GM19023 (cell line): ENCODE data around the gene ZNRD2.

Experiments used
- ATAC-seq: cut with Tn5 transposase; IDR thresholded peaks from one replicate; pipeline ENCODE4 v1.9.1; 2021; ENCODE audit warnings: mild to moderate bottlenecking, moderate library complexity; ENCODE audit not compliant: unreplicated experiment

The ZNRD2 gene

DNA sequence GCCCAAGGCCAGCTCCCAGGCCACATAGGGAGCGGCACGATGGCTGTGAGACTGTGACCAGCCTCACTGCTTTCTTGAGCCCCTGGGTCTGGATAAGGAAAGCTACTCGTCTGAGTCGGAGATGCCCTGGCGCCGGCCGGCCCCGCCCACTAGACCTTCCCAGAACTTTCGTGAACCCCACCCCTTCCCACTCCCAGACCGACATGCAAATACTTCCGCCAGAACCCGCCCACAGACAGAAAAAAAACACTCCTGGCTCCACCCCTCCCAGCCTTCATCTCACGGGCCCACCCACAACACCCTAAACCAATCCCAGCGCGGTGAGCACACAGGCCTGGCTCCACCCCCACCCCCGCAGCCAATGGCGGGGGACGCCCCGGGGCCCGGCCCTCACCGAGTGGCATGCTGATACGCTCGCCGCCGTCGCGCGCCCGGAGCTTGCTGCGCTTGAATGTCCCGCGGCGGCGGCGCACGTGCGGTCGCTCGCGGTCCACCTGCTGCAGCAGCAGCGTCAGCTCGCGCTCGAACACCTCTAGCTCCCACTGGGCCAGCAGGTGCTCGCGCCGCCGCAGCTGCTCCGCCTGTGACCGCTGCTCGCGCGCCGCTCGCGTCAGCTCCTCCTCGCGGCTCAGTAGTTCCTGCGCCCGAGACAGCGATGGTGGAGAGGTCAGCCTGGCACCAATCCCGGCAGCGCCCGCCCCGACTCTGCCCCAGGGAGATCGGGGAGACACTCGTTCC lies 36.8 kb downstream of the ZNRD2 start:
- ATAC-seq: no peak

DNA sequence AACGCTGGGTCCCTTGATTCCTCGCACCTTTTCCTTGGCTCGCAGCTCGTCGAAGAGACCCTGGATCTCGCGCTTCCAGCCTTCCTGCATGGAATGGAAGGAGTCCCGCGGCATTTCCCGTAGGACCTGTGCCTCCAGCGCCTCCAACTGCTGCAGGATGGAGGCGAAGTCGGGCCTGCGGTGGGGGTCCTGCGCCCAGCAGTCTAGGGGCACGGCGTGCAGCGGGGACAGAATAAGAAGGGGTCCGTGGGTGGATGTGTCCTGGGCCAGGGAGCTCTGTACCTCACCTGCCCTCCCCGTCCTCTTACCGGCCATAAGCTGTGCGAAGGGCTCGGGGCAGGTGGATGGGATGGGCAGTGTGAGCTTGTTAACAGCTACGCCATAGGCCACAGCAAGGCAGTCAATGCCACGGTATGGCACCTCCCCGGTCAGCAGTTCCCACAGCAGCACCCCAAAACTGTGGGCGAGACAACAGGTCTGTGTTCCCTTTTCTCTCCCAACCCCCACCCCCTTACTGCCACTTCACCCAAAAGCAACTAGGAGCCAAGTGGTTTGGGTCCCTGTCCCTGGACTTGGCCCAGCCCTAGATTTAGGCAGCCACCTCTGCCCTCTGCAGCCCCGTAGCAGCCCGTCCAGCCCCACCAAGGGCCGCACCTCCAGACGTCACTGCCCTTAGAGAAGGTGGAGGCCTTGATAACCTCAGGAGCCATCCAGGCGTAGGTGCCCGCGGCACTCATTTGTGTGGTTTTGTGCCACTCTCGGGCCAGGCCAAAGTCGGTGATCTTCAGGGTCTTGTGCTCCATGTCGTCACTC lies 37.5 kb downstream of the ZNRD2 start:
- no peak for ATAC-seq

DNA sequence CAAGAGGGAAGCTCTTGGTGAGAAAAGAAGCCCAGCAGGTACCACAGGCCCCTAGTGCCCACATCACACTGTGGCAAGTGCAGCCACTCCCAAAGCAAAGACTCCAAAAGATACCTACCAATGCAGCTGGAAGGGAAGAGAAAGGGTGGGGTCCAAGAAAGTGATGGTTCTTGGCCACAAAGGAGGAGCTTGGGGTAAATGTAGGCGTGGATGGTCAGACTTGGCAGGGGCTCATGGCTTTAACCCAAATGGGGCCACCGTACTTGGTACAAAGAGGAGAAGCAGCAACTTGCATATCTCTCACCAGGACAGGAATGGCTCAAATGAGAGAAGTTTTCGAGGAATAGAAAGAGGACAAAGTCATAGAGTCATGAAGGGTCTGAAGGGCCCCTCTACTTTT lies 39.0 kb downstream of the ZNRD2 start:
- ATAC-seq: no peak

DNA sequence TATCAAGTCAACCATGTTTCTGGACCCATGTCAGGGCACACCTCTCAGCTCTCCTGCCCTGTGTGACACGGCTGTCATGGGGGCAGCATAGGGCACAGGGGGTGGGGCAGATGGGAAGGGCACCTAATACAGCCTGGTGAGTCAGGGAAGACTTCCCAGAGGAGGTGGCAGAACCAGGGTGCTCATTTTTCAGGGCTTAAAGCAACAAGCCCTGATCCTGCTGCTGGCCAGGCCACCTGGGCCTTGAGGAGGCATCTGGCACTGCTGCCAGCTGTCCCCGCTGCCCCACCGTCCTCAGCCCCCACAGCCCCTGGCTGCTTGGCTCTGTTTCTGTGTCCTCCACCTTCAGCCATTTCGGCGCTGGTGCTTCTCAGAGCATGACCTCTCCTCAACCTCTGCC lies 39.4 kb downstream of the ZNRD2 start:
- no peak for ATAC-seq

DNA sequence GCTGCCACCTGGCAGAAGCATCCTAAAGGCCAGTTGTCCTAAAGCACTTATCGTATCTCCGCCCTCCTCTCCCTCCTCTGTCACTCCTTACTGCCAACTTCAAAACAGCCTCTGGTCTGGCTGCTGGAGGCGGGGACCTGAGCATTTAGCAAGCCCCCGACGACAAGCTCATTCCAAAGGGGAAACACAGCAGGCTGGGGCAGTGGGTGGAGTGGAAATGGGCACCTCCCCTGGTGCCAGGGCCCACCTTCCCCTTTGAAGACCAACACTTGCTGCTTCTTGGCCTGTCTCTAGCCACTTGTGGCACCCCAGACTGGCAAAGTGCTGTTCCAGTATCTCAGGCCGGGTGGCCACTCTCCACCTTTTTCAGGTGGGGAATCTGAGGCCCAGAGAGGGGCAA lies 40.1 kb downstream of the ZNRD2 start:
- no peak for ATAC-seq

DNA sequence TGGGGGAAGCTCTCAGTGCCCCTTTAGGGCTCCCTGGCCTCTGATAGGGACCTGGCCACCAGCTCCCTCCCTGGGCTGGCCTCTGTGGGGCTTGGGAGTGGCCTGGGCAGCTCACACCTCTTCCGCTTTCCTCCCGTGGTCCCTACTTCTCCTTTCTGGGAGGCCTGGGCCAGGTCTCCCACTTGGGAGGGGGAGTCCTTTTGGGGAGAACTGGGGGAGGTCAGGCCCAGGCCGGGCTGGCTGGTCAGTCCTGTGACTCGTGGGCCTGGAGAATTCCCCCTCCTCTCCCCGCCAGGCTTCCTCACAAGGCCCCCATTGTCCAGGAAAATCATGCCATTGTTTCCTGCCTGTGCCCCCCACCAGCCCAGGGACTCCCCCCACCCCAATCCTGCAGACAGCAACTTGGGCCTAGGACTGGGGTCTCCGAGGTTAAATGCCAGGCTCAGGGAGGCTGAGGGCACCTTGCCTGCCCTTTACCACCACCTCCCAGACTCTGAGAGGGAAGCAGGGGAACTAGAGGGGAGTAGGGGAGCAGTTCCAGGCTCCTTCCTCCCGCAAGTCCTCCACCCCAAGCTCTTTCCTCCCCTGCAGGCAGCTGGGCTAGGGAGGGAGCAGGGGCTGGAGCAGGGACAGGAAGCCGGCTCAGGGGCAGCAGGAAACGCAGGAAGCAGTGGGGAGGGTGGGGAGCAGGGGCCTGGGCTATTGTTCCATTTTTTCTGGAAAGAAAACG lies 40.9 kb downstream of the ZNRD2 start:
- no peak for ATAC-seq

DNA sequence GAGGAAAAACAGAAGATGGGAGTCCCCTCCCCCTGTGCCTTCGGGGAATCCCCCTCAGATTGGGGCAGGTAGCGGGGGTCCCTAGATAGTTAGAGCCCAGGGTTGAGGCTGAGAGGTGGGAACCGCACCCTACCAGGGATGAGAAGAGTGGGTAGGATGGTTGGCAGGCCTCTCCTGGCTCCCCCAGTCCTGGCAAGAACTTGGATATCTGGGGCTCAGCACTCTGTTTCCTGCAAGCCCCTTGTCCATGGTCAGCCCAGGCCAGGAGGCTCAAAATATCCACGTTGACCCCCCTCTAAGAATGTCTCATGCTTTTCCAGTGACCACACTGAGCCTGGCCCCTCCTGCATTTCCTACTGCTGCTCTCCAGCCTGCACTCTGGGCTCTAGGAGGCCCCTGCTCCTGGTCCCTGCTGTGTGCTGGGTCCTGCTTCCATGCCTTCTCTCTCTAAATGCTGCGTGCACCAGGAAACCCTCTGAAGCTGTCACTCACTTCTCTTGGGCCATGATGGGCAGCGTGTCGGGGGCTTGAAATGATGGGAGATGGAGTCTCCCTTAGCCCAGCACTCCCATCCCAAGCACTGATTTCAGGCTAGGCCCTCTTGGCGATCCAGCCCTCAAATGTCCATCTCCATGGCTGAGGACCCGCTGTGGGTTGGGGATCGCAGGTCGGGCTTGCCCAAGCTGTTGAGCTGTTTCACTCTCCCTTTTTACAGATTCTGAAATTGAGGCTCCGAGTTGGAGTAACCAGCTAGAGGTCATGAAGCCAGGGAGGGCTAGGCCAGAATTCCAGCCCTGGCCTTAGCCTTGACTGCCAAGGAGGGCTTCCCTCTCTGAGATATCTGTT lies 41.7 kb downstream of the ZNRD2 start:
- ATAC-seq: no peak

DNA sequence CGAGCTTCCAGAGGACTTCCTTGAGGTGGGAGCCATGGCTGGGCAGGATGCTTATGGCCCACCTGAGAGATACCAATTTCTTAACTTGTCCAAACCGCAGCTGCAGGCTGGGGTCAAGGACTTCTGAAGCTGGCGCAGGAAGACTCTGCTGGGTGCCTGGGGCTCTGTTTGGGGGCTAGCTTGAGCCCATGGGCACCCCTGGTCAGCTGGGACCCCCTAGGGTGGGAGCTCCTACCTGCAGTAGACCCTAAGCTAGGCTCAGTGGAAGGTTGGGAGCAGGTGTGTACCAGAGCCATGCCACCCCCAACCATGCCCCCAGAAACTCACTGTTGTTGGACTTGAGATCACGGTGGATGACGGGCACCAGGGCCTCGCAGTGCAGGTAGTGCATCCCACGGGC lies 42.4 kb downstream of the ZNRD2 start:
- no peak for ATAC-seq

DNA sequence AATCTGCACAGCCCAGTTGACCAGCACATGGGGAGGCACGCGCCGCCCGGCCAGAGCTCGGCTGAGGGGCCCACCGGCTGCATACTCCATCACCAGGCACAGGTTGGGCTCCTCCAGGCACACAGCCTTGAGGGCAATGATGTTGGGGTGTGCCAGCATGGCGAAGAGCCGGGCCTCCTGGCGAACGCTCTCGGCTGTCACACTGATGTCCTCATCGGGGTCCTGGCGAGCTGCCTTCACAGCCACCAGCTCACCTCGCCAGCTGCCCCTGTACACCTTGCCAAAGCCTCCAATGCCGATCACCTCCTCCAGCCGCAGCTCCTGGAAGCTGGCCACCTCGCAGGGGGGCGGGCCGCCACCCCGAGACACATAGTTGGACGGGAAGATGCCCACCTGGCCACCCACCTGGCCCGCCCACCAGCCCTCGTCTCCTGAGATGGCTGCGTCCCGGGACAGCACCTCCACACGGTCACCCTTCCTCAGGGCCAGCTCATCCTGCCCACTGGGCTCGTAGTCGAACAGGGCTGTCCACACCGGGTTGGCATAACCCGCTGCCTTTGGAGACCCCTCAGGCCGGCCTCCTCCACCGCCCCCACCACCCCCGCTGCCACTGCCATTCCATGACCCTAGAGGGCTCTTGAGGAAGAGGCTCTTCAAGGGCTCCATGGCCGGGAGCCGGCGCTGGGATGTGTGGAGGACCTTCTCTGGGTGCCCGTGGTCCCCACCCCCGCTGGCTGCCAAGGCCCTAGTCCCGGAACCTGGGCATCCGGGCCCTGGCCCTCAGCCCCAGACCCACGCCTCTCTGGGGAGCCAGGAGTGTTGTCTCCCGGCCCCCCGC lies 43.0 kb downstream of the ZNRD2 start:
- no peak for ATAC-seq

DNA sequence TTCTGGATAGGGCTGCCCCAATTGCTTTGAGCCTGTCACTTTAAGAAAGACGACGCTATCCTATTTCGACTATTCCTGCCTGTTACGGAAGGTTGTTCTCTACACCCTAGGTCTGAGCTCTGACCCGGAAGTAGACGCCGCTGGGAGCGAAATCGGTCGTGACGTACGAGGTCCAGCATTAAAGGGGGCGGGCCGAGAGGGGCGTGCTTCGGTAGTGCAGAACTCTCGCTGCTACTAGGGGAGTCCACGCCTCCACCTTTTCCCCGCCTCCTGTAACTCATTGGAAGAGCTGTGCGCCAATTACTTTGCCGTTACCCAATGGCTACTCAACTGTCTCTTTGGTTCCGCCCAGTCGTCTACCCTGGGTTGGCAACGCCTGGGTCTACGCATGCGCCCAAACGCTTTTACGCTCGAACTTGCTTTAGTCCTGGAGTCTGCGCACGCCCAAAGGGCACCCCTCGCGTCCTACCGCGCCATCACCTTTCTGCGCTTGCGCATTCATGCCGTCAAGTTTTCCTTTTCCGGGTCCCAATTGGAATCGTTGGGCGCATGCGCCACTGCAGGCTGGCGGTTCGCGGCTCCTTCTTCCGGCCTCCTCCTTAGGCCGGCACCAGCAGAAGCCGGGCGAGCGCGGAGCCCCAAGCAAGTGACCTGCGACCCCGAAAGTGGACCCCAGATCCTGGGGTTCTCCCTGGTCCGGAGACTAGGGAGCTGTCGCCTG lies 45.1 kb downstream of the ZNRD2 start, which contains the start of gene PCNX3:
PCNX3 (plus strand) TSS at position 548 of the 721 bp plus-strand sequence. CDS start 536 bp downstream, outside the sequence.
- ATAC-seq: peak; percentile 76

DNA sequence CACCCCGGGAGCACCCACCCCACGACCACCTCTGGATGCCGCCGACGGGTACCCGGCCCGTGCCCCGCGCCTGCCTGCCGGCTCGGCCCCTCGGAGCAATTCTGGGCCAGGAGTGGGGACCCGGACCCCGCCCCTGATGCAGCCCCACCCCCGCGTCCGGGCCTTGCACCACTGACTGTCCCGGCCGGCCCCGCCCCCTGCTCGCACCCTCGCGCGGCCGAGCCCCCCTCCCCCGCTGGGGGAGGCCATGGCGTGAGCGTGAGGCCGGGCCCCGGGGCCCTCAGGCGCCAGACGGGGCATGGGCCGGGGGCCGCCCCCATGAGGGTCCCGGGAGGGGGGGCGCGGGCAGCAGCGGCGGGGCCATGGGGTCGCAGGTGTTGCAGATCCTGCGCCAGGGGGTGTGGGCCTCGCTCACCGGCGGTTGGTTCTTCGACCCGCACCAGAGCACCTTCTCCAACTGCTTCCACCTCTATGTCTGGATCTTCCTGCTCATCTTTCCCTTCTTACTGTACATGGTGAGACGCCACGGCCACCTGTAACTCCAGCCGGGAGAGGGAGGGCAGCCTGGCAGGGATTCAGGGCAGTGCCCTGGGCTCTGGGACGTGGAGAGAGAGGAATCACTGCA lies 45.8 kb downstream of the ZNRD2 start:
- peak; percentile 3 for ATAC-seq

DNA sequence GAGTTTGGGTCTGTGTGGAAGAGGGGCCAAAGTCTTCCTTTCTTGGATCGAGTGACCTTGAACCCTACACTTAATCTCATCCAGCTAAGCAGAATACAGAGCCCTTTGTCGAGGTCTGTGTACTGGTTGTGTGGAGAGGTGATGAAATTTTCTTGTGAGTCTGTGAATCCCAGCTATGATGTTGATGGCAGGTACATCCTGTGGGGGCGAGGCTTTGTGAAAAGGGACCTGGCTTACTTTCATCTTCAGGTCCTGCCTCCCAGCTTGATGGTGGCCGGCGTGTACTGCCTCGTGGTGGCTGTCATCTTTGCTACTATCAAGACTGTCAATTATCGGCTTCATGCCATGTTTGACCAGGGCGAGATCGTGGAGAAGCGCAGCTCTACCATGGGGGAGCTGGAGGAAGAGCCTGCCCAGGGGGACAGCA lies 46.3 kb downstream of the ZNRD2 start:
- no peak for ATAC-seq

DNA sequence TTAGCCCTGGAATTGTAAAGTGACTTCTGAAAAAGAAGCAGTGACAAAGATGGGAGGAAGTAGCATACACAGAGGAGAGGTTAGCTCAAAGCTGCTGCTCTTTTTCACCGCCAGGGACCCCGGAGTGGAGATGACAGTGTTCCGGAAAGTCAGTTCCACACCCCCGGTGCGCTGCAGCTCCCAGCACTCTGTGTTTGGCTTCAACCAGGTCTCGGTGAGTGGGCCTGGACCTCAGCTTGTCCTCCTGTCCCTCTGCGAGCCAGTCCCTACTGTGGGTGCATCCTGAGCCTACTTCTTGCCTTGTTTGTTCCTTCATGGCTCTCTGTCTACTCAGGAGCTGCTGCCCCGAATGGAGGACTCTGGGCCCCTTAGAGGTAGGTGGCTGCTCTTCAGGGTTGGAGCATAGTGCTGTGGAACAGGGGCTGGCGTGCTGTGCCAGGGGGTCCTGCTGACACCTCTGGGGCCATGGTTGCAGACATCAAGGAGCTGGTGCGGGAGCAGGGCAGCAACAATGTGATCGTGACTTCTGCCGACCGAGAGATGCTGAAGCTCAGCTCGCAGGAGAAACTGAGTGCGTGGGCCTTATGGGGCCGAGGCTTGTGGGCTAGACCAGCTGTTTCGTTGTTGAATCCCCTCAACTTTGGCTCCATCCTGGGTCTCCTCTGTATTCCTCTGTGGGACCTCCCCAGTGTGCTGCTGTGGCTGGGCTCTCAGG lies 47.0 kb downstream of the ZNRD2 start:
- no peak for ATAC-seq

DNA sequence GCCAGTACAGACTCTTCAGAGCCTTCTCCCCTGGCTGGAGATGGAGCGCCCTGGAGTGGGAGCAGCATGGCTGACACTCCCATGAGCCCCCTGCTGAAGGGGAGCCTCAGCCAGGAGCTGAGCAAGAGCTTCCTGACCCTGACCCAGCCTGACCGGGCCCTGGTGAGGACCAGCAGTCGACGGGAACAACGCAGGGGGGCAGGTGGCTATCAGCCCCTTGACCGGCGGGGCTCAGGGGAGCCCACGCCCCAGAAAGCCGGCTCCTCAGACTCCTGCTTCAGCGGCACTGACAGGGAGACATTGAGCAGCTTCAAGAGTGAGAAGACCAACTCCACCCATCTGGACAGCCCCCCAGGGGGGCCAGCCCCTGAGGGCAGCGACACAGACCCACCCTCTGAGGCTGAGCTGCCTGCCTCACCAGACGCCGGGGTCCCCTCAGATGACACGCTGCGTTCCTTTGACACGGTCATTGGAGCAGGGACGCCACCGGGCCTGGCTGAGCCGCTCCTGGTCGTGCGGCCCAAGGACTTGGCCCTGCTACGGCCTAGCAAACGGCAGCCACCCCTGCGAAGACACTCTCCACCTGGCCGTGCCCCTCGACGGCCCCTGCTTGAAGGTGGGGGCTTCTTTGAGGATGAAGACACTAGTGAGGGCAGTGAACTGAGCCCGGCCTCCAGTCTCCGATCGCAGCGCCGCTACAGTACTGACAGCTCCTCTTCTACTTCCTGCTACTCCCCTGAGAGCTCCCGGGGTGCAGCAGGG lies 47.9 kb downstream of the ZNRD2 start:
- ATAC-seq: no peak

DNA sequence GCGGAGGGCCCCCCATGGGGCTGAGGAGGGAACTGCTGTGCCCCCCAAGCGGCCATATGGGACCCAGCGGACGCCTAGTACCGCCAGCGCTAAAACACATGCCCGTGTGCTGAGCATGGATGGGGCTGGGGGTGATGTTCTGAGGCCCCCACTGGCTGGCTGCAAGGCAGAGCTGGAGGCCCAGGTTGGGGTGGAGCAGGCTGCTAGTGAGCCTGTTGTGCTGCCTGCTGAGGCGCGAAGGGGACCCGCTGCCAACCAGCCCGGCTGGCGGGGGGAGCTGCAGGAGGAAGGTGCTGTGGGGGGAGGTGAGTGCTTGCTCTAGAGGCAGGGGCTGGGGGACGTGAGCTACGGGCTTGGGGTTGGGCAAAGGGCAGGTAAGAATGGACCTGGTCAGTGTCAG lies 48.5 kb downstream of the ZNRD2 start:
- no peak for ATAC-seq

DNA sequence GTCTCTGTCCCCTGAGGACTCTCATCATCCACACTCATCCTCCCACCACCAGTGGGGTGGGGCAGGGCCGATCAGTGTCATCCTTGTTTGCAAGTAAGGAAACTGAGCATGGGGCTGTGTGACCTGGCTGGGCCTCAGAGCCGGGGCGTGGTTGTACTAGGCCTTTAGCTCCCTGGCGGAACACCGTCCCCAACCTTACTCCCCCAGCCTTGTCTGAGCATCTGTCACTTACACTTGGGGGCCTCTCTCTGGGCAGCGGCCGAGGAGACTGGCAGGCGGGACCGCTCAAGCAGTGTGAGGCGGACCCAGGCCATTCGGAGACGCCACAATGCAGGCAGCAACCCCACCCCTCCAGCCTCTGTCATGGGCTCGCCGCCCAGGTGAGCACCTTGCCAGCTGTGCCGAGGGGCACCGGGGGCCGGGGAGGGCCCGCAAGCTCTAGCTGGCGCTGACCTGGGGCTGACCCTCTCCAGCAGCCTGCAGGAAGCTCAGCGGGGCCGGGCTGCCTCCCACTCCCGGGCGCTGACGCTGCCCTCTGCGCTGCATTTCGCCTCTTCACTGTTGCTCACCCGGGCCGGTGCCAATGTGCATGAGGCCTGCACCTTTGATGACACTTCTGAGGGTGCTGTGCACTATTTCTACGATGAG lies 49.1 kb downstream of the ZNRD2 start:
- no peak for ATAC-seq

DNA sequence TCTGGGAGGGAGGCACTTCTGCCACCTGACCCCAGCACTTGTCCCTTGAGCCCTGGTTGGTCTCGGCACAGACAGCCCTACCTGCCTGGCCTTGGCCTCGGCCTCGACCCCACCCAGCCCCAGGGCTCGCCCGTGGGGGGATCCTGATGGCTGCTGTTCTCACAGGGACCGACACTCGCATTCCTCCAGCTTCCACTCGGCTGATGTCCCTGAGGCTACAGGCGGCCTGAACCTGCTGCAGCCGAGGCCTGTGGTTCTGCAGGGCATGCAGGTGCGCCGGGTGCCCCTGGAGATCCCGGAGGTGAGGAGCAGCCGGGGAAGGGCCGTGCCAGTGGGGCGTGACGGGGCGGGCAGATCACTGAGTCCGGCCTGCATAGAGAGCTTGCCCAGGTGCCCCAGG lies 50.4 kb downstream of the ZNRD2 start:
- no peak for ATAC-seq
